VCaP (cell line): ENCODE results near the gene MYOM3.
"Not testable (repeated sequence)": the region's sequence is repeated elsewhere in the genome, so short reads cannot be mapped to it uniquely, and the experiment has no call there.

Experiments used
- H3K27ac ChIP-seq: fragments of 450-650 bp; 2 replicates; pipeline ENCODE4 v1.5.1; 2017
- CTCF ChIP-seq: fragments of 450-650 bp; conservative IDR thresholded peaks from 2 replicates; pipeline ENCODE4 v1.5.1; 2017; ENCODE audit warnings: mild to moderate bottlenecking, moderate library complexity

The MYOM3 gene

GRCh38 chr1:24009406-24009805, 102.5 kb downstream of the MYOM3 start:
- no peak for TF ChIP-seq CTCF
- no peak overlapping the region for H3K27ac ChIP-seq

- not testable (repeated sequence) for H3K27ac ChIP-seq
Measured at GRCh38 chr1:24008574-24009184, 103.3 kb downstream of the MYOM3 start.

DNA sequence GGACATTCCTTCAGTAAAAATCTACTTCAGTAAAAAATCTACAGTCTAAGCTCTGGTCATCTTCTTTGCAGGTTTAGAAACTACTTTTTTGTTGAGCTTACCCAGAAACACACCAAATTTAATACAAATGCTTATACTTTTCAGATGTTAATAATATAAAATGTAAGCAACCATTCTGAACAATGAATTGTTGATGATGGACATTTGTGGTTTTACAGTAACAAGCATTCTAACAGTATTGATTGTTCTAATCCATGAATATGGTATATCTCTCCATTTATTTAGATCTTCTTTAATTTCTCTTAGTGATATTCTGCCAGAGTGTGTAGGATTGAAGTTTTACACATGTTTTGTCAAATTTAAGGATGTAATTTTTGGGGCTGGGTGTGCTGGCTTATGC, 104.9 kb downstream of the MYOM3 start:
- H3K27ac ChIP-seq, result no peak overlapping the region
- no peak for TF ChIP-seq CTCF
